Trophoblast cell (in vitro differentiated cells and primary cell): ENCODE measurements around the gene LIN7B.
"Not testable (repeated sequence)": the region's sequence is repeated elsewhere in the genome, so short reads cannot be mapped to it uniquely, and the experiment has no call there.

Experiments
- DNase-seq, 2 donors: peaks; one replicate each; pipeline ENCODE4 v3.0.0-alpha.2; 2016
- H2AFZ ChIP-seq: 2 replicates; pipeline ENCODE4 v1.6.1; 2013; ENCODE audit warnings: low read length, moderate library complexity, mild to moderate bottlenecking; ENCODE audit not compliant: insufficient read depth, poor library complexity
- H2AK5ac ChIP-seq: 2 replicates; pipeline ENCODE4 v1.6.1; 2013; ENCODE audit warnings: mild to moderate bottlenecking, low read length
- H2BK120ac ChIP-seq: 2 replicates; pipeline ENCODE4 v1.6.1; 2013; ENCODE audit warnings: low read length, mild to moderate bottlenecking, moderate library complexity; ENCODE audit not compliant: insufficient read depth, poor library complexity
- H2BK12ac ChIP-seq: 2 replicates; pipeline ENCODE4 v1.6.1; 2013; ENCODE audit warnings: mild to moderate bottlenecking, low read length, moderate library complexity
- H2BK5ac ChIP-seq: 2 replicates; pipeline ENCODE4 v1.6.1; 2013; ENCODE audit warnings: low read length, low read depth, moderate library complexity, mild to moderate bottlenecking; ENCODE audit not compliant: poor library complexity
- H3K14ac ChIP-seq: 2 replicates; pipeline ENCODE4 v1.6.1; 2013; ENCODE audit warnings: mild to moderate bottlenecking, low read length
- H3K18ac ChIP-seq: 2 replicates; pipeline ENCODE4 v1.6.1; 2013; ENCODE audit warnings: mild to moderate bottlenecking, low read length
- H3K23ac ChIP-seq: 2 replicates; pipeline ENCODE4 v1.6.1; 2013; ENCODE audit warnings: low read length
- H3K27ac ChIP-seq: 2 replicates; pipeline ENCODE4 v1.5.1; 2013; ENCODE audit warnings: low read depth, mild to moderate bottlenecking, inconsistent platforms, low read length, moderate library complexity
- H3K27me3 ChIP-seq: 2 replicates; pipeline ENCODE4 v1.6.1; 2013; ENCODE audit warnings: inconsistent platforms, mild to moderate bottlenecking, low read length, moderate library complexity; ENCODE audit not compliant: insufficient read depth
- H3K36me3 ChIP-seq, 2 experiments: 1 replicate in 1 of 2; 2 replicates in 1 of 2; pipeline ENCODE4 v1.6.1; 2013; ENCODE audit warnings: low read length in 2 of 2, mild to moderate bottlenecking in 2 of 2, moderate library complexity in 1 of 2; ENCODE audit not compliant: insufficient read depth in 2 of 2, control insufficient read depth in 1 of 2
- H3K4ac ChIP-seq: 2 replicates; pipeline ENCODE4 v1.6.1; 2013; ENCODE audit warnings: low read depth, mild to moderate bottlenecking, low read length, moderate library complexity
- H3K4me1 ChIP-seq, 2 experiments: 1 replicate in 1 of 2; 2 replicates in 1 of 2; pipeline ENCODE4 v1.6.1; 2013; ENCODE audit warnings: low read length in 2 of 2, mild to moderate bottlenecking in 2 of 2, moderate library complexity in 1 of 2; ENCODE audit not compliant: insufficient read depth in 2 of 2, control insufficient read depth in 1 of 2
- H3K4me2 ChIP-seq: 2 replicates; pipeline ENCODE4 v1.6.1; 2013; ENCODE audit warnings: inconsistent platforms, mild to moderate bottlenecking, low read length, moderate library complexity
- H3K4me3 ChIP-seq: 2 replicates; pipeline ENCODE4 v1.5.1; 2013; ENCODE audit warnings: mild to moderate bottlenecking, low read depth, low read length, inconsistent platforms
- H3K79me1 ChIP-seq: one replicate; pipeline ENCODE4 v1.6.1; 2013; ENCODE audit warnings: low read length
- H3K79me2 ChIP-seq: 2 replicates; pipeline ENCODE4 v1.6.1; 2013; ENCODE audit warnings: low read length, mild to moderate bottlenecking; ENCODE audit not compliant: control insufficient read depth, insufficient read depth, poor library complexity
- H3K9ac ChIP-seq: 2 replicates; pipeline ENCODE4 v1.6.1; 2013; ENCODE audit warnings: mild to moderate bottlenecking, low read length
- H3K9me3 ChIP-seq: 2 replicates; pipeline ENCODE4 v1.6.1; 2013; ENCODE audit warnings: low read depth, mild to moderate bottlenecking, control low read depth, inconsistent platforms, low read length; ENCODE audit not compliant: insufficient read depth
- H4K12ac ChIP-seq: 2 replicates; pipeline ENCODE4 v1.6.1; 2013; ENCODE audit warnings: low read depth, mild to moderate bottlenecking, low read length, moderate library complexity
- H4K8ac ChIP-seq: 2 replicates; pipeline ENCODE4 v1.6.1; 2013; ENCODE audit warnings: low read depth, mild to moderate bottlenecking, low read length, moderate library complexity
- H4K91ac ChIP-seq: one replicate; pipeline ENCODE4 v1.6.1; 2013; ENCODE audit warnings: low read depth, mild to moderate bottlenecking, low read length, moderate library complexity
- WGBS: extraction: QIAGEN DNeasy Blood & Tissue Kit; methylation state at CpG from one replicate; pipeline ENCODE4 v1.1.7; 2013; ENCODE audit warnings: missing lambda C conversion rate; ENCODE audit not compliant: insufficient read length, insufficient coverage; ENCODE audit errors: extremely low coverage; 5-methylcytosine and 5-hydroxymethylcytosine counted together

Gene LIN7B

GRCh38 chr19:49123285-49123684 is 9.1 kb downstream of the LIN7B start:
- not testable (repeated sequence) for H2AK5ac ChIP-seq, H2BK12ac ChIP-seq, H3K79me1 ChIP-seq, H2BK5ac ChIP-seq, H3K27me3 ChIP-seq, H3K4ac ChIP-seq, H3K36me3 ChIP-seq, H3K79me2 ChIP-seq, H3K23ac ChIP-seq, H4K8ac ChIP-seq, H3K4me2 ChIP-seq, H3K4me3 ChIP-seq, H3K9me3 ChIP-seq, H3K9ac ChIP-seq, H3K27ac ChIP-seq, H4K12ac ChIP-seq, H3K18ac ChIP-seq, H3K14ac ChIP-seq, H4K91ac ChIP-seq, H2AFZ ChIP-seq, H2BK120ac ChIP-seq
- WGBS = no CpG with 5 or more reads among the region's 11 CpGs
- peak; percentile 40 to 75 for DNase-seq
- peaks cover 15 to 21% of the 10 kb centered on the region in 2 experiments for H3K4me1 ChIP-seq

DNA sequence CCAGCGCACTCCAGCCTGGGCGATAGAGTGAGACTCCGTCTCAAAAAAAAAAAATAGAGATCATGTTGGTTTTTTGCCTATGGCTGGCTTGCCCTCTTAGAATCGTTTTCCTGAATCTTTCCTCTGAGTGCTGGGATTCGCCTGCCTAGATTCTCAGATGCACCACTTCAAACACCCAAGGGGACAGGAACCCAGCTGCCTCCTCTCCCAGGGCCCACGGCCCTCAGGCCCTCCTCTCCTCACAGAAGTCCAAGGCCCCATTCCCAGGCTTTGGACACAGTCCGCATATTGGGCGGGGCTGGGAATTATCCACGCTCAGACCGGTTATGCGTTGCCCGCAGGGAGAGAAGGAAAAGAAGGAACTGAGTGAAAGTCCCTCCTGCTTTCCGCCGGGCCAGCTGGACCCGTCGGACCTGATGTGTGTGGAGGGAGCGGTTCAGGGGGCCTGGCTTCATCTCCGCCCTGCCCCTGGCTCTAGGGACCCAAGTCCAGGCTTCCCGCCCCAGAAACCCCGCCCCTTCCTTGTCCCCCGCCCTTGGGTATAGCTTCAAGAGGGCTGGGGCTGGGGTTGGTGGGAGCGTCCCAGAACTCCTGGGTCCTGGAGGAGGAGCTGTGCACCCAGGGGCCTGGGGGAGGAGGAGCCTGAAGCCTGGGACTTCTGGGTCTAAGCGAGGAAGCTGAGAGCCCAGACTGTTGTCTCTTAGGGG is 11.0 kb downstream of the LIN7B start:
- peak overlapping the region; percentile 64 for H4K12ac ChIP-seq
- peak overlapping the region; percentile 35 for H2BK12ac ChIP-seq
- H2BK120ac ChIP-seq = peak overlapping the region; percentile 65
- peak overlapping the region; percentile 55 for H3K27ac ChIP-seq
- no peaks in the 10 kb centered on the region for H3K36me3 ChIP-seq
- peak overlapping the region; percentile 83 for H4K8ac ChIP-seq
- peaks cover 3% of the 10 kb centered on the region for H3K27me3 ChIP-seq
- H3K14ac ChIP-seq = peak overlapping the region; percentile 69
- H4K91ac ChIP-seq = peak overlapping the region; percentile 58
- H3K4me1 ChIP-seq = peaks cover 9 to 16% of the 10 kb centered on the region in 2 experiments
- DNase-seq = peak; percentile 68 to 89
- peak overlapping the region; percentile 71 for H2AFZ ChIP-seq
- H3K4me3 ChIP-seq = no peak overlapping the region
- peak overlapping the region; percentile 55 for H3K4ac ChIP-seq
- H2BK5ac ChIP-seq = peak overlapping the region; percentile 43
- H3K18ac ChIP-seq = peak overlapping the region; percentile 48
- H3K79me2 ChIP-seq = peaks cover 2% of the 10 kb centered on the region
- no peak overlapping the region for H2AK5ac ChIP-seq
- H3K9ac ChIP-seq = no peak overlapping the region
- no CpG with 5 or more reads among the region's 23 CpGs for WGBS
- peaks cover 6% of the 10 kb centered on the region for H3K9me3 ChIP-seq
- H3K4me2 ChIP-seq = peak overlapping the region; percentile 60
- H3K79me1 ChIP-seq = peaks cover 3% of the 10 kb centered on the region
- H3K23ac ChIP-seq = no peak overlapping the region

- H3K27me3 ChIP-seq = no peaks in the 10 kb centered on the region
- H3K4me1 ChIP-seq = peaks cover 9 to 16% of the 10 kb centered on the region in 2 experiments
- peak overlapping the region; percentile 40 for H2AK5ac ChIP-seq
- H2BK5ac ChIP-seq = no peak overlapping the region
- H3K4me3 ChIP-seq = no peak overlapping the region
- H2BK120ac ChIP-seq = no peak overlapping the region
- H4K91ac ChIP-seq = no peak overlapping the region
- no peak overlapping the region for H4K12ac ChIP-seq
- H2BK12ac ChIP-seq = peak overlapping the region; percentile 39
- H4K8ac ChIP-seq = no peak overlapping the region
- no peak overlapping the region for H3K4me2 ChIP-seq
- H3K79me2 ChIP-seq = peaks cover 2% of the 10 kb centered on the region
- no peak overlapping the region for H3K9ac ChIP-seq
- peaks cover 9% of the 10 kb centered on the region for H3K9me3 ChIP-seq
- H3K18ac ChIP-seq = no peak overlapping the region
- no peak overlapping the region for H3K23ac ChIP-seq
- no peak overlapping the region for H3K14ac ChIP-seq
- DNase-seq = no peak
- no peak overlapping the region for H3K27ac ChIP-seq
- peaks cover 3% of the 10 kb centered on the region for H3K79me1 ChIP-seq
- H3K36me3 ChIP-seq = no peaks in the 10 kb centered on the region
- H3K4ac ChIP-seq = no peak overlapping the region
- no peak overlapping the region for H2AFZ ChIP-seq
- WGBS = no CpG with 5 or more reads among the region's 4 CpGs
Observed at GRCh38 chr19:49126575-49126974, 12.4 kb downstream of the LIN7B start.

- not testable (repeated sequence) for H2BK5ac ChIP-seq, H3K4me2 ChIP-seq, H4K8ac ChIP-seq, DNase-seq, H3K23ac ChIP-seq, H4K91ac ChIP-seq, H2AK5ac ChIP-seq, H3K79me2 ChIP-seq, H2AFZ ChIP-seq, H3K4ac ChIP-seq, H3K4me3 ChIP-seq, H3K36me3 ChIP-seq, H3K27ac ChIP-seq, H3K9me3 ChIP-seq, H3K9ac ChIP-seq, H3K18ac ChIP-seq, H3K27me3 ChIP-seq, H3K14ac ChIP-seq, H3K79me1 ChIP-seq, H2BK120ac ChIP-seq, H4K12ac ChIP-seq, H2BK12ac ChIP-seq
- no CpG with 5 or more reads among the region's 12 CpGs for WGBS
- peaks cover 9 to 16% of the 10 kb centered on the region in 2 experiments for H3K4me1 ChIP-seq
Observed at GRCh38 chr19:49127225-49127624, 13.1 kb downstream of the LIN7B start.
